HG03378 (cell line): ENCODE data around the gene DHX16.
"Not testable (repeated sequence)": the region's sequence is repeated elsewhere in the genome, so short reads cannot be mapped to it uniquely, and the experiment has no call there.

Experiments used
- ATAC-seq: cut with Tn5 transposase; IDR thresholded peaks from one replicate; pipeline ENCODE4 v1.9.1; 2021; ENCODE audit warnings: mild to moderate bottlenecking, moderate library complexity; ENCODE audit not compliant: unreplicated experiment

The DHX16 gene

DNA sequence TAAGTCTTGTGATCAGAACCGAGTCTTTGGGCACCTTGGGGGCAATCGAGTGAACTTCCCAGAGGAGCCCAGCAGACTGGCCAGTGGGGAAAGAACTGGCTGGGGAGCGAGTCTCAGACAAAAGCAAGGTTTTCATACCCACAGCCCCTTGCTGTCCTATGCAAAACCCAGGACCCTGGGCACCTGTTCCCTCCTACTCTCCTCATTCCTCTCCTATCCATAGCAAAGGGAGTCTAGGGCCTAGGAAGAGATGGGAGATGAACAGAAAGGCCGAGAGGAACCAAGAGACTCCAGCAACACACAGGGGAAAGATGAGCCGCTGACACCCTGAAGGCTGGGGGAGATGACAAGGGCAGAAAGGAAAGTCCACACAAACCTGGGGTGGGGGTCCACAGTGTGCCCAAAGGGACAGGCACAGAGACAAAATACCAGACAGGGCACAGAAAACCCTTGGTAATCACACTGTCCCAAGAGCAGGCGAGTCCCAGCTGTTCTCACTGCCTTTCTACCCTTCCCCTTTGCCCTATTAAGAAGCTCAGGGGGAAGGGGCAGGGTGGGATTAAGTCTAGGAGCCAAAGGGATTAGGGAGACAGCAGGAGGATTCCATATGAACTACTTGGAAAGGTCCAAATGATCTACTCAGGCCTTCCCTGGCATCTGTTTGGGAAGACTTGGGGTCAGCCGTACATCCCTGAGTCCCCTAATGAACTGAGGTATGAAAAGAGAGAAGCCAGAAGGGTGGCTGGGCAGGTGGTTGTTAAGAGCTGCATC, 7.1 kb upstream of the DHX16 start:
- no peak for ATAC-seq

- ATAC-seq, result no peak
Measured at GRCh38 chr6:30678964-30679726, 6.3 kb upstream of the DHX16 start.

- ATAC-seq, result no peak
Measured at GRCh38 chr6:30676660-30677285, 4.0 kb upstream of the DHX16 start.

DNA sequence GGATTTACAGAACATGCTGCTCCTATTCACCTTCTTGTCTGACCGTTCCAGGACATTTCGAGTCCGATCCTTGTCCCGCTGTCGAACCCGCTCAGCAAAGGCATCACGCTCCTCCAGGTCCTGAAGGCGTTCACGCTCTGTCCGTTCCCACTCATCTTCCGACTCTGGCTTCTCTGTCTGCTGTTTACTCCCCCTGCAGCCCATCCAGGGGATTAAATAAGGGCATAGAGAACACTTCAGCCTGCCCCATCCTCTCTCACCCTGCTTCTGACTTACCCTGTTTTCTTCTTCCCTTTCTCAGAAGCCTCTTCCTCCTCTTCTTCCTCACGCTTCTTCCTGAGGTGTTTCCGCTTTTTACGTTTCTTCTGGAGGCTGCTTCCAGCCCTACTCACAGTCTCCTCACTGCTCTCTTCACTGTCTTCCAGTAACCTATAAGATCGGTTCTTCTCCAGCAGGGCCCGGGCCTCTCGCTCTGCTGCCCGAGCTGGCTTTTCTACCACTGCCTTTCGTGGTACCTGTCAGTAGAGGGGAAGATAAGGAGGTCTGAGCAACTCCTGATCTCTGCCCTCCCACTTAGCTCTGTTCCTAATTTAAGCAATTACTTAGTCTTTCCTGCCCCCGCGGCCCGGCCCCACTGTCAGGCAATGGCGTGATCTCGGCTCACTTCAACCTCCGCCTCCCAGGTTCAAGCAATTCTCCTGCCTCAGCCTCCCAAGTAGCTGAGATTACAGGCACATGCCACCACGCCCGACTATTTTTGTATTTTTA, 1.9 kb downstream of the DHX16 start:
- no peak for ATAC-seq

GRCh38 chr6:30666300-30666699, 6.5 kb downstream of the DHX16 start:
- ATAC-seq, result not testable (repeated sequence)

GRCh38 chr6:30664994-30665767, 7.6 kb downstream of the DHX16 start:
- no peak for ATAC-seq

GRCh38 chr6:30657922-30658321, 14.9 kb downstream of the DHX16 start:
- not testable (repeated sequence) for ATAC-seq

DNA sequence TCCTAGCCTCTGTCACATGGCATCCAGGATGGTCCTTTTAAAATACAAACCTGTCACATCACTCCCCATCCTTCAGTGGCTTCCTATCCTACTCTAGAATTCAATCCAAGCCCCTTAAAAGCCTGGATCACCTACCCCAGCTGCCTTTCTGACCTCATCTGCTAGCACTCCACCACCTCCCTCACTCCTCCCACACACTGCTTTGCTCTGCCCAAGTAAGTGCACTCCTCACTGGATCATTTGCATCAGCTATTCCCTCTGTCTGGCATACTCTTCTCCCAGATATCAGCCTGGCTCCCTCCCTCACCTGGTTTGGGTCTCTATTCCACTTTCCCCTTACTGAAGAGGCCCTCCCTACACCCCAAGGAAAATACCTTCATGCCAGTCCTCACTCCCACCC, 15.4 kb downstream of the DHX16 start:
- no peak for ATAC-seq

GRCh38 chr6:30656513-30656912, 16.3 kb downstream of the DHX16 start:
- ATAC-seq, result no peak

- ATAC-seq, result no peak
Measured at GRCh38 chr6:30655743-30656094, 17.1 kb downstream of the DHX16 start.

- no peak for ATAC-seq
Measured at GRCh38 chr6:30654798-30655742, 17.7 kb downstream of the DHX16 start.

- no peak for ATAC-seq
Measured at GRCh38 chr6:30651143-30651542, 21.7 kb downstream of the DHX16 start.

DNA sequence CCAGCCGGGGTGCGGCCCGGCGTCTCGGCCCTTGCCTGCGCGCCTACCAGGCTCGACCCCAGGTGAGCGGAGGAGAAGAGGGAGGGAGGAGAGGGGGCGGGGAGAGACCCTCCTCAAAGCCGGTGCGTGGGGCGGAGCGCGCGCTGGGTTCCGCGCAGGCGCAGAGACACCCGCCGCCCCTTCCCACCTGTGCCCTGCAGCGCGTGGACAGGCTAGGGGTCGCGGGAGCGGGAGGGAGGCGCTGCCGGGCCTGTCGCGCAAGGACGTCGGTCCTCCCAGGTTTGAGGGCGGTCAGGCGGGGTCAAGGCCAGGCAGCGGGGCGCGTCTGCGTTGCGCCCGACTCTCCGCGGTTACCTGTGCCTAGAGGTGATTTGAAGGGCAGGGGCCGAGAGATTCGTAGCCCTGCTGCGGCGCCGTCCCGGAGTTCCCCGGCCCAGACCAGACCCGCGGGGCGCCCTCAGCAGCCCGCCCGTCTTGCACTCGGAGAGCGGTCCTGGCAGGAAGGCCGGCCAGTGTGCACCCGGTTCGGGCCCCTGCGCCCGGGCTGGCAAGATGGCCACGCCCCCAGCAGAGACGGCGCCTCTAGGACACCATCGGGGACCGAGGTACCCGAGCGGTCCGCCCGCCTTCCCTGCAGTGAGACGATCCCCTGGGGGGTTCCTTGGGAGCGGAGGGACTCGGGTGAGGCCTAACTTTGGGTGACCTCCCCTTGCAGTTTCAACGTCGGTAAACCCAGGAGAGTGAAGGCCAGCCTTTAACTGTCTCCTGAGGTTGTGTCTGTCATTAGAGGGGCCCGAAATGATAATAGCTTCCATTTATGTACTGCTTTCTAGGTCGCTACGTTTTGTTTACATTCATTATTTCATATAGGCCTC, 25.3 kb downstream of the DHX16 start:
- ATAC-seq, result no peak

- no peak for ATAC-seq
Measured at GRCh38 chr6:30646450-30647241, 26.2 kb downstream of the DHX16 start, which contains the start of gene C6orf136. Gene C6orf136, plus strand, starts transcription at chr6:30647133. Its CDS starts 99 bp downstream, at chr6:30647232.

DNA sequence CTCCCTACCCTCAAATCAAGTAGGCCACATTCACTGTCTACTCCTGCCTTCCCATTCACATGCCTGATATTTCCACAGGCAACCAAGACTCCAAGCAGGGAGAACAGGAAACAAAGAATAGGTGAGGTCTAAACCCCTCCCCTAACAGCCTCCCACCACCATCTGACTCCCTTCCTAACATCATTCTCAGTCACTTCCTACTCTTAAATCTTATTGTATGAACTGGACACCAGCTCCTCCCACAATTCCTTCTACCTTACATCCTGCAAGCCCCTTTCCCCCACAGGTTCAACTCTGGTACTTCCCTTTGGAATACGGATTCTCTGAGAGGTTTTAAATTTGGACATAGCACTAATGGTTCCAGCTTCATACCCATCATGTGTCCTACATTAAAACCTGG, 26.8 kb downstream of the DHX16 start:
- ATAC-seq, result no peak

DNA sequence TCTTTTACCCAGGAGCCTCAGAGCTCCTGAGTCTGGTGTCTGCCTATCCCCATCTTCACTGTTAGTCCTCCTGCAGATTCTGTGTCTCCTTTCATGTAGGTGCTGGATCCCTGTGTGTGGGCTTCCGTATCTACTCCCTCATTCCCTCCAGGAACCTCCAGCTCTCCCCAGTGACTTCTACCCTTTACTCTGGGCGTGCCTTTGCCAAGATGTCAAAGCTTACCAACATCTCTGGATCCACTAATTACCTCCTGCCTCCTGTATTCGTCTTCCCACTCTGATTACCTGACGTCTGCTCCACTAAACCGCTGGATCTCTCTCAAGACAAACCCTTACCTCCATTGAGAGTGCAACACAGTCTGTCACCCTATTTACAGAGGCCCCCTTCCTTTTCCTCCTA, 28.0 kb downstream of the DHX16 start:
- no peak for ATAC-seq

DNA sequence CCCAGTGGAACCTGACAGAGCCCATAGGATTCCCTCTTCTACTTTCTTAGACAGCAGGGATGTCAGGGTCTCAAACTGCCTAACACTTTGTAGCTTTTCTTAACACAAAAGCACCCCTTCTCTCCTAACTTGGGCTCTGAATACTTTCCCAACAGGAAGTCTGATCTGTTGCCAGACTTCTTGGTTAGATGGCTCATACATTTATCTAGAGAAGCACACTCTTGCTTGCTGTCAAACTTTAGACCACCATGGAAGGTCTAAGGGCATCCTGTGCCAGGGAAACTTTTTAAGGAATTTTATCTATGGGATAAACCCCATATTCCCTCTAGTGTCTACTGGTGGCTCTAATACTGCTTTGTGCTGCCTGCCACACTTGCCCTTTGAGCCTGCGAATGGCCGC, 29.1 kb downstream of the DHX16 start:
- no peak for ATAC-seq
